AG04449 (cell line): ENCODE results near the gene HK1.

Experiments
- CTCF ChIA-PET: fragments of 350-600 bp; formaldehyde crosslinking; extraction: SDS; loops from one replicate; lab custom pipeline; 2021; ENCODE audit warnings: antibody characterized with exemption; lab: Yijun Ruan, JAX
- POLR2A ChIA-PET: fragments of 400-600, 350-600 bp; formaldehyde crosslinking; extraction: SDS; loops from one replicate; lab custom pipeline; 2020; ENCODE audit warnings: antibody characterized with exemption, inconsistent platforms; lab: Yijun Ruan, JAX
- DNase-seq: peaks from one replicate; pipeline ENCODE4 v3.0.0-alpha.2; 2010; ENCODE audit warnings: low read depth, low spot score
- H3K4me3 ChIP-seq: 2 replicates; pipeline ENCODE4 v1.5.1; 2011; ENCODE audit warnings: low read depth, mild to moderate bottlenecking, control low read depth, low read length
- CTCF ChIP-seq: IDR thresholded peaks from one replicate; pipeline ENCODE4 v1.5.1; 2011; ENCODE audit warnings: mild to moderate bottlenecking, moderate library complexity, low read length, control low read depth, inconsistent platforms; ENCODE audit not compliant: insufficient read depth; ENCODE audit errors: missing control alignments

The HK1 gene

GRCh38 chr10:69234447-69234846 lies 43.8 kb upstream of the HK1 start:
- no peak for DNase-seq
- no peak for TF ChIP-seq CTCF
- ChIA-PET CTCF (interaction anchor here (1.0 to 16.9 kb wide), 4 partner anchors 154 to 177 kb away, joined by 3 to 451 read pairs (median 42); no protein-coding TSS in a partner anchor), POLR2A (no interaction called here)
- no peak overlapping the region for H3K4me3 ChIP-seq

GRCh38 chr10:69237528-69238159 lies 40.7 kb upstream of the HK1 start:
- CTCF ChIA-PET = interaction anchor here (0.8 to 16.9 kb wide), 16 partner anchors 9 to 270 kb away, joined by 3 to 451 read pairs (median 4); no protein-coding TSS in a partner anchor

GRCh38 chr10:69239136-69239535 lies 39.2 kb upstream of the HK1 start:
- no peak for DNase-seq
- POLR2A ChIA-PET = interaction anchor here (0.6 kb wide), 1 partner anchor 380 kb away, joined by 3 read pairs; no protein-coding TSS in a partner anchor
- TF ChIP-seq CTCF = no peak
- H3K4me3 ChIP-seq = no peak overlapping the region
- CTCF ChIA-PET = interaction anchor here (0.6 to 16.9 kb wide), 22 partner anchors 9 to 270 kb away, joined by 3 to 451 read pairs (median 4); no protein-coding TSS in a partner anchor

More at GRCh38 chr10:69237528-69238159, 40.7 kb upstream of the HK1 start:
- no peak overlapping the region for H3K4me3 ChIP-seq
- no peak for DNase-seq
- POLR2A ChIA-PET = no interaction called here
- TF ChIP-seq CTCF = peak; percentile 78

GRCh38 chr10:69239816-69240434 lies 38.4 kb upstream of the HK1 start:
- no peak for TF ChIP-seq CTCF
- no peak overlapping the region for H3K4me3 ChIP-seq
- ChIA-PET CTCF (interaction anchor here (1.3 to 16.9 kb wide), 6 partner anchors 13 to 166 kb away, joined by 4 to 451 read pairs (median 6); no protein-coding TSS in a partner anchor), POLR2A (no interaction called here)
- DNase-seq = no peak

- no peak for DNase-seq
- ChIA-PET POLR2A (no interaction called here), CTCF (interaction anchor here (1.6 to 16.9 kb wide), 3 partner anchors 77 to 165 kb away, joined by 4 to 451 read pairs (median 58); no protein-coding TSS in a partner anchor)
- TF ChIP-seq CTCF = no peak
- no peak overlapping the region for H3K4me3 ChIP-seq
Measured at GRCh38 chr10:69240455-69240854, 37.8 kb upstream of the HK1 start.

GRCh38 chr10:69241575-69241974 lies 36.7 kb upstream of the HK1 start:
- no peak for DNase-seq
- TF ChIP-seq CTCF = no peak
- ChIA-PET POLR2A (no interaction called here), CTCF (interaction anchor here (1.1 to 16.9 kb wide), 5 partner anchors 9 to 170 kb away, joined by 3 to 451 read pairs (median 8); no protein-coding TSS in a partner anchor)
- no peak overlapping the region for H3K4me3 ChIP-seq
